RCC 7860 (cell line): ENCODE results near the gene FAM180A.
A peak's percentile ranks its signal among the peaks of the same experiment; 100 is the strongest.

Experiments used
- DNase-seq: peaks from one replicate; pipeline ENCODE4 v3.0.0-alpha.2; 2015; ENCODE audit warnings: low spot score
- FAIRE-seq: peaks from 2 replicates; lab custom pipeline; 2012; peaks lifted over from hg19 to GRCh38; lab: Jason Lieb, UNC

Gene FAM180A

GRCh38 chr7:135685306-135686084 is 63.1 kb downstream of the FAM180A start:
- DNase-seq (peak; percentile 46), FAIRE-seq (no peak)

GRCh38 chr7:135684699-135685098 is 63.9 kb downstream of the FAM180A start:
- DNase-seq = no peak
- no peak for FAIRE-seq

- peak; percentile 59 for DNase-seq
- FAIRE-seq = no peak
Measured at GRCh38 chr7:135684136-135684535, 64.5 kb downstream of the FAM180A start.

GRCh38 chr7:135683609-135684008 is 65.0 kb downstream of the FAM180A start:
- no peak for FAIRE-seq
- no peak for DNase-seq

DNA sequence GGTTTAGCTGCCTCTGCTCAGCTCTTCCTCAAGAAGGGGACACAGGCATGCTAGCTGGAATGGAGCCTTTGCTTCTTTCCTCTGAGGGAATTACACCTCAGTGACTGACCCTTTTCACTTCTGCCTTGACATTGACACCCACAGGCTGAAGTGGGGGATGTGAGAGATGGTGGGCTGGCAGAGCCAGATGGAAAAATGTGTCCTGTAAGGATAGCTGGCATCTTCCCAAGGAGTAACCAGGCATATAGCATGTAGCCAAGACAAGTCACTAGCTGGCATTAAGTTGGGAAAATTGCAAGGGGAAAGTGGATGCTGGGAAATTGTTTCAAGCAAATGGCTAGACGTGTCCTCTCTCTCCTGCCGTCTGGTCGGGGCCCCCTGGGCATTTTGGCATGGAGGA is 66.4 kb downstream of the FAM180A start:
- DNase-seq (no peak), FAIRE-seq (no peak)

DNA sequence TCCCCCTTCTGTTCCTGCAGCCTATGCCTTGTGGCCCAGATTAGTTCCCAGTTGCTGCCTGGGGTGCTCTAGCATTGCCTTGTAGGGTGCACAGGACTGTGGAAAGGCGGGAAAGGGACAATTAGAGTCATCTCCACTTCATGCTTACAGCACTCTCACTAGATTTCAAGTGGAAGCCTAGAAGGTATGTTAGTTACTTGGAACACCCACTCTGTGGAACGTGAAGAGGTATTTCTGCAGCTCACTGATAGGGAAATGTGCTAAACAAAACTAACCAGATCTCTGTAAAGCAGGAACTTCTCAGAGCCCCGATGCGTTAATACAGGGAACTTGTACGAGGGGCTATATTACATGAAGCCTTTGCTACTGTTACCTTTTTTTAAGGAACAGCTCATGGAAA is 66.9 kb downstream of the FAM180A start:
- no peak for DNase-seq
- FAIRE-seq = no peak
